GM19023 (cell line): ENCODE results near the gene DTHD1.
A peak's percentile ranks its signal among the peaks of the same experiment; 100 is the strongest.

Experiments used
- ATAC-seq: cut with Tn5 transposase; IDR thresholded peaks from one replicate; pipeline ENCODE4 v1.9.1; 2021; ENCODE audit warnings: mild to moderate bottlenecking, moderate library complexity; ENCODE audit not compliant: unreplicated experiment

Gene DTHD1

GRCh38 chr4:36269101-36269500 lies 12.3 kb upstream of the DTHD1 start:
- ATAC-seq: no peak

DNA sequence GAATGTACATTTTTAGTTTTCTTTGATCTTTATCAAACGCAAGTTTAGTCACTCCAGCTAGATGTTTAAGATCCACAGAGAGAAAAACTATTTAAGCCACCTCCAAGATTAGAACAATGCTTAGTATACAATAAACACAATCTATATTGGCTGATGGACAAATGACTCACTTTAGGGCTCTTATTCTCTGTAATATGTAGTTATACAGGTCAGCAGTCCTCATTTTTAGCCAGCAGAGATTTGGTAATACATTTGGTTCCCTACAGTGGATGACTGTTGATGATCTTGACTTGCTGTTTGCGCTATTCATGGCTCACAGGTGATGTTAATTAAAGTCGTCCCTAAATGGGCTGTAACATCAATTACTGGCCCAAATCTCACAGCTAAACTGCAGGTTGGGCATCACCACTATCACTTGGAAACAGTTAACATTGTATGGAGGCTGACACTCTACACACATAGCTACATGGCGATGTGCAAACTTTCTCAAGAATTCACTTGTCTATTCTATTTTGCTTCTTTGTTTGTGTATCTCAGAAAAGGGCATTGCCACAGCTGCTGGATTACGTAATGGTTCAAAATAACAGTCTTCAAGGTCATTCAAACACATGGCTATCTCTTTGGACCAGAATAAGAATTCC lies 11.8 kb upstream of the DTHD1 start:
- no peak for ATAC-seq

GRCh38 chr4:36273276-36273675 lies 8.1 kb upstream of the DTHD1 start:
- no peak for ATAC-seq

GRCh38 chr4:36274158-36274557 lies 7.3 kb upstream of the DTHD1 start:
- no peak for ATAC-seq

GRCh38 chr4:36277533-36277932 lies 3.9 kb upstream of the DTHD1 start:
- no peak for ATAC-seq

DNA sequence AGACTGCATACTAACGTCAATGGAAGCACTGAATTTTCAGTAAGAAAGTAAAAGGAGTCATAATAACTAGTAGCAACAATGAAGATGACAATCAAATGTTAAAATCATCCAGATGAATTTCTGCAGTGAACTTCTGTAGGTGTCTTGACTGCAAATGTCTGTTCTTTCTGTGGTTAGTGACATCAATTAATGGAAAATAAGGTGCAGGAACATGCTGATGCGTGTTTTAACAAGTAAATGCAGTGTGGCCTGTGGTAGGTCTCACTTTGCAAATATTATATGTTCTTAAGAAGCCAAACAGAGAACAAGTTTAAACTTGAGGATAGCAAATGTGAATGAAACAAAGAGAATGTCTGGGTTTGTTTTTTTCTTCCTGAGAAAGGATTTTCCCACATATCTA lies 2.6 kb upstream of the DTHD1 start:
- no peak for ATAC-seq

DNA sequence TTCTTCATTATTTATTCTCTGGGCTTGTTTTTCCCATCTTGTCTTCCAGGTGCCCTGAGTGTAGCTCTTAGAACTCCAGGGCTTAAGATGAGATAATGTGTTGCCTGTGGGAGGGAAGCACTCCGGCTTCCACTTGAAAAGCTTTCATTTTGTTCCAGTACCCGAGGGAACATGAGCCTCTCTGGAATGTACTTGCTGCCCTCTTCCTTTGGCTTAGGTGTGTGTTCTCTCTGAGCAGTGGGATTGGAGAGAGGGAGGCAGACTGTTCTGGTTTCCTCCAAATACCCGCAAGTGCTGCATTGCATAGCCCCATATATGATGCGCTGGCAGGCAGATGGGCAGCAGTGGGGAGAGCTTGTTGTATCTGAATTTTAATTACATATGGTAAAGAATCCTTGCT lies 861 bp upstream of the DTHD1 start:
- no peak for ATAC-seq

- ATAC-seq: no peak
Observed at GRCh38 chr4:36282503-36283030, 1.2 kb downstream of the DTHD1 start.

- ATAC-seq: no peak
Observed at GRCh38 chr4:36283912-36284465, 2.6 kb downstream of the DTHD1 start.

DNA sequence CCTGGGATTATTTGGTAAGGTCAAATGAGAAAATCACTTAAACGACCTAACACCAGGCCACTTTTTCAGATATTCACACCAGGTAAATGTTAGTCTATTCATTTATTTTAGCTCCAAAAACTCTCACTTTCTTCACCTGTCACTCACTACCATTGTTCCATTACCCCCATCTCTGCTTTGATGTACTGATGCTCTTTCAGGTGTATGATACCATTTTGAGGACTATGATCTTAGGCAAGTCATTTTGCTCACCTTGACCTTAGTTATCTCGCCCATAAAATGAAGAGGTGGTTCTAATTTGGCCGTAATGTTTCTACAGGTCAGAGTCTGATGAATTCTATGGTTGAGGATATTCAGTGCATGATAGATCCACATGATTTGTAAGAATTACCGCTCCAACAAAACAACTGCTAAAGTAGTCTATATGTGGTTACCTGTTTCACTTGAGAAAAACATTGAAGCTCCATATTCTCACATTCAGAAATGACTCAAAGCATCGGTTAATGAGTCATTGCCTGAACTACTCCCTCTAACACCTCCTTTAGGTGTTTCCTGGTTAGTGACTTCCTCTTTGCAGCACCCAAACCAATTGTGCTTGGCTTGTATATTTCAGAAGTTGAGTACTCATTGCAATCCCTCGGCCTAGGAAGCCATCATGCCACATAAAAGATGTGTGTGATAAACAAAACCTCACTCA lies 4.5 kb downstream of the DTHD1 start:
- peak; percentile 96 for ATAC-seq

- ATAC-seq: peak; percentile 28
Observed at GRCh38 chr4:36286481-36286871, 5.1 kb downstream of the DTHD1 start.

GRCh38 chr4:36288731-36289426 lies 7.5 kb downstream of the DTHD1 start:
- no peak for ATAC-seq

GRCh38 chr4:36290641-36291040 lies 9.2 kb downstream of the DTHD1 start:
- no peak for ATAC-seq

DNA sequence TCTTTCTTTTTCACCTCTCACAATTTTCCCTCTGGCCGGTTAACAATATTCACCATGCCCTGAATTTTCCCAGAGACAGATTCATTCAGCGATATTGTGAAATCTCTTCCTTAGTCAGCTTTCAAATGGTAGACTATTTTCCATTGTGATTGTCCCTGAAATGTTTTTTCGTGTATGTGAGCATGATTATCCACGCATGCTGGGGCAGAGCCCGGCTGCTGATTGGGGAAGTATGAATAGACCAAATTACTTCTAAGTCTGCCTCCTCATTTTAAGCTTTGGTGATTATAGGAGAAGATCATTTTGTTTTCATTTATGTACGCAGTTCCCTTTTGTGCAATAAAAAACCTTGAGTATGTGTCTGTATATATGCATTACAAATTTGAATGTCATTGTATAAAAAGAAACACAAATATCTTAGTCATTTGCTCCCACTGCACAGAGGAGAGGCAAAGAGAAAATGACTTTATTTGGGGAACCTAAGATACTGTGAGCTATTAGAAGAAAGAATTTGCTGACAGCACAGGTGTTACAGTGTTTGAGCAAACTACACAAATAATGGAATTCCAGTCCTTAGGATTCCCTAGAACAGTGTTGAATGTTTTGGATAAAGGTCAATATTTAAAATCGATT lies 11.3 kb downstream of the DTHD1 start:
- no peak for ATAC-seq

DNA sequence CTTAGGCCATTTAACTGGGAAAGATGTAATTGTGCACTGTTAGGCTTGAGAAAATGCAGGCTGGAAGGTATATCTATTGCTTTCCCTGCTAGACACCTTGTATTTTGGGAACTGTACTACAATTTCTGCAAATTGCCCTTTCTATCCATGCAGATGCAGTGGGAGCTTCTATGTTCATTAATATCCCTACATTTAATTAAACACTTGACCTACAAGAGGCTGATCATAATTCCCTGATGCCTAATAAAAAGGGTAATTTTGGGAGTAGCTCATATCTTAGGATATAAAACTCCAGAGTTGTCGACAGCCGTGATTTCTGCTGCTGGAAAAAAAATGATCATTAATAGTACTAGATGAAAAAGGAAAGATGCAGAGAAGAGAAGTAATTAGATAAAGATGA lies 19.7 kb downstream of the DTHD1 start:
- no peak for ATAC-seq

DNA sequence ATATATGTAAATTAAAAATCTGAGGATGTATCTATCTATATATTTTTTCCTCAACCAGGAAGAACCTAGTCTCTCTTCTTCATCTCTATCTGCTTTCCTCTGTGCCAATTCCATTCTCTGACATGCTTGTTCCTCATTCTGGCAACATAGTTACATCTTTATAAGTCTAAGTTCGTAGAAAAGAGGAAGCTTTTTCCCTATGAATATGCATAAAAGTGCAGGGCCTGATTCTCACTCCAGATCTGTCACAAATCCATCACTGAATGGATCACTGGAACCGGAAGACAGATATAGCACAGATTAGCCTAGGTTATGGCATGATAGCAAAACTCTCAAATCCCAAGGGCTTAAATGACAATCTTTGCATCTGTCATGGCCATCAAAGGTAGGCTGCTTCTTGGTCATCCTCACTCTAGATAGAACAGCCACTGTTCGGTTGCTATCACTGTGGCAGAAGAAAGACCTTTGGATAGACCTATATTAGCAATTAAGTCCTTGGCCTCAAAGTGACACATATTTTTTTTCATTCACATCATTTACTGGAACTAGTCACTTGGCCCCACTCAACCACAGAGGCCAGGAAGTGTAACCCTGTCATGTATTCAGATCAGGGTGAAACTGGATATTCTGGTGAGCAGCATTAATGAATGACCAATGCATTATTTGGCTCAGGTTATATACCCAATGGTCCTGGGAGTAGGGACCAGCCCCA lies 22.2 kb downstream of the DTHD1 start:
- ATAC-seq: peak; percentile 79

GRCh38 chr4:36304138-36304681 lies 22.8 kb downstream of the DTHD1 start:
- ATAC-seq: peak; percentile 38

DNA sequence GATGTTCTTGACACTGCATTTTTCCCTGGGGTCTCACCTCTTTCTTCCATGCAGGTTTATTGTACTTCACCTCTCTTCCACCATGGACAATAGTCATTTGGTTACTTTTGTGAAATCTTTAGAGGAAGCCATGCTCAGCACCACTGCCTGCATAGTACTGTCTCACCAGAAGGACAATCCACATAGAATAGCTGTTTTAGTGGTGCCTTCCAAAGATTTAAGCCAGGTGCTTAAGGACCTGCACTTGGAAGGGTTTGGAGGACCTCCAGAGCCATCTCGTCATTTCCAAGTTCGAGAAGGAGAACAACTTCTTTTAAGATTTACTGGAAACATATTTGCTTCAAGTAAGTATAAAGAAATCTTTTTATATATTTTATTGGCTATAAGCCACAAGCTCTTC lies 26.7 kb downstream of the DTHD1 start:
- ATAC-seq: no peak

- no peak for ATAC-seq
Observed at GRCh38 chr4:36310216-36310615, 28.8 kb downstream of the DTHD1 start.

DNA sequence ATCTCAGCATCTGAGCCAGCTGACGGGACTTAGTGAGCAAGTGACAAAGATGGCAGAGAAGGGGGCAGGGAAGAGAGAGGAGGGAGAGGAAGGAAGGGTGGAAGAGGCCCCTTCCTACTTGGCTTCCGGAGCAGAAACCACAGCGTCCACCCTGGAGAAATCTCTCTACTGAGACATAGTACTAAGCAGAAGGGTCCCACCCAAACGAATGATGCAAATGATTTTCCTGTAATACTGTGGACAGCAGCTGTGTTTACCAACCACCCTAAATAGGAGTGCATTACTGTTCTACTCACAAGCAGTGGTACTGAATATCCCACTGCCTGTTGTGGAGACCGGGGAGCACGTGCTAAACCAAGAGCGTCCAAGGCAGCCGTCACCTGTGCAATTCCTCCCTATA lies 29.4 kb downstream of the DTHD1 start:
- peak; percentile 85 for ATAC-seq
